ENCODE results near the gene ERMN. TPM values are rescaled to one million over a fixed set of nuclear protein-coding genes. Genes with fewer than 3 reads are reported as not detected.

Gene ERMN
- total RNA-seq, 1 donor from 2014 or later: not detected

DNA sequence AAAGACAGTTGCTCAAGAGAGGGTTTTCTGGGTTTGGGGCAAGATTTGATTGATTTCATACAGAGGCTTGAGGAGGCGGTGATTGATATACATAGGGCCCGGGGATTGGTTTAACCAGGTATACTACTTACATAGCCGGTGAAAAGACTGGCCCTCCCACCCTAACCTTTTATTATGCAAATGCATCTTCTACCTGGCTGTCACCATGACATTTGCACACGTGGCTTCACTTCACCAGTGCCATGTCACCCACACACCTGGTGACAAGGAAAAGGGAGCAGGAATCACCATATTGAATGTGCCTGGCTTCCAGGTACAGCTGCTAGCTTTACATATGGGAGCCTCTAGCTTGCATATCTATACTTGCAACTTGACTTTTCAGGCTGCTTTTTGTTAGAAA lies 9.7 kb downstream of the ERMN start:
- Mint-ChIP-seq H3K36me3 (ENCODE audit: unreplicated experiment) (no peaks in the 10 kb centered on the region), H3K4me1 (ENCODE audit: low read depth, unreplicated experiment) (peaks cover 7% of the 10 kb centered on the region), H3K9me3 (ENCODE audit: unreplicated experiment) (peaks cover 3% of the 10 kb centered on the region), H3K27me3 (ENCODE audit: unreplicated experiment) (peaks cover 3% of the 10 kb centered on the region), H3K27ac (ENCODE audit: unreplicated experiment) (no peak overlapping the region), H3K4me3 (ENCODE audit: unreplicated experiment) (no peak overlapping the region)
- TF ChIP-seq, protein P1, sequence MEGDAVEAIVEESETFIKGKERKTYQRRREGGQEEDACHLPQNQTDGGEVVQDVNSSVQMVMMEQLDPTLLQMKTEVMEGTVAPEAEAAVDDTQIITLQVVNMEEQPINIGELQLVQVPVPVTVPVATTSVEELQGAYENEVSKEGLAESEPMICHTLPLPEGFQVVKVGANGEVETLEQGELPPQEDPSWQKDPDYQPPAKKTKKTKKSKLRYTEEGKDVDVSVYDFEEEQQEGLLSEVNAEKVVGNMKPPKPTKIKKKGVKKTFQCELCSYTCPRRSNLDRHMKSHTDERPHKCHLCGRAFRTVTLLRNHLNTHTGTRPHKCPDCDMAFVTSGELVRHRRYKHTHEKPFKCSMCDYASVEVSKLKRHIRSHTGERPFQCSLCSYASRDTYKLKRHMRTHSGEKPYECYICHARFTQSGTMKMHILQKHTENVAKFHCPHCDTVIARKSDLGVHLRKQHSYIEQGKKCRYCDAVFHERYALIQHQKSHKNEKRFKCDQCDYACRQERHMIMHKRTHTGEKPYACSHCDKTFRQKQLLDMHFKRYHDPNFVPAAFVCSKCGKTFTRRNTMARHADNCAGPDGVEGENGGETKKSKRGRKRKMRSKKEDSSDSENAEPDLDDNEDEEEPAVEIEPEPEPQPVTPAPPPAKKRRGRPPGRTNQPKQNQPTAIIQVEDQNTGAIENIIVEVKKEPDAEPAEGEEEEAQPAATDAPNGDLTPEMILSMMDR (IDR thresholded peaks at IDR 0.05; ENCODE audit: partially characterized antibody, unreplicated experiment): no peak
- no peak for DNase-seq

DNA sequence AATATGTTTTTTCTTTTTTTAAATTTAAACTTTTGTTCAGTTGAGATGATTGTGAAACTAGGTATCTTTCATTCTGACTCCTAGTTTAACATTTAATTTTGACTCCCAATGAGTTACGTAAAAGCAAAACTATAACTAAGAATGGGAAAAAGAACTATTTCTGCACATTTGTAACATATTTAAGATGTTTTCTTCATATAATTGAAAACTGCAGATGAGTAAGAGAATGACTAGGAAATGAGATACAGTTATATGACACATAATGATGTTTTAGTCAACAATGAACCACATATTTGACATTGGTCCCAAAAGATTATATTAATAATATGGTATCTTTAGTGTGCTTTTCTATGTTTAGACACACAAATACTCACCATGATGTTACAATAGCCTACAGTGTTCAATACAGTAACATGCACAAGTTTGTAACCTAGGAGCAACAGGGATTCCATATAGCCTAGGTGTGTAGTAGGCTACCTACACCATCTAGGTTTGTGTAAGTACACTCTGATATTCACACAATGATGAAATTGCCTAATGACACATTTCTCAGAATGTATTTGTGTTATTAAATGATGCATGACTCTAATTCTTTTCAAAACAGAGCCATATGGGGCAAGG lies 12.6 kb downstream of the ERMN start:
- Mint-ChIP-seq H3K4me1 (ENCODE audit: low read depth, unreplicated experiment) (peaks cover 7% of the 10 kb centered on the region), H3K4me3 (ENCODE audit: unreplicated experiment) (no peak overlapping the region), H3K27ac (ENCODE audit: unreplicated experiment) (no peak overlapping the region), H3K36me3 (ENCODE audit: unreplicated experiment) (no peaks in the 10 kb centered on the region), H3K9me3 (ENCODE audit: unreplicated experiment) (peaks cover 4% of the 10 kb centered on the region), H3K27me3 (ENCODE audit: unreplicated experiment) (peaks cover 4% of the 10 kb centered on the region)
- DNase-seq: no peak
- TF ChIP-seq, protein P1 (IDR thresholded peaks at IDR 0.05; ENCODE audit: partially characterized antibody, unreplicated experiment): no peak

DNA sequence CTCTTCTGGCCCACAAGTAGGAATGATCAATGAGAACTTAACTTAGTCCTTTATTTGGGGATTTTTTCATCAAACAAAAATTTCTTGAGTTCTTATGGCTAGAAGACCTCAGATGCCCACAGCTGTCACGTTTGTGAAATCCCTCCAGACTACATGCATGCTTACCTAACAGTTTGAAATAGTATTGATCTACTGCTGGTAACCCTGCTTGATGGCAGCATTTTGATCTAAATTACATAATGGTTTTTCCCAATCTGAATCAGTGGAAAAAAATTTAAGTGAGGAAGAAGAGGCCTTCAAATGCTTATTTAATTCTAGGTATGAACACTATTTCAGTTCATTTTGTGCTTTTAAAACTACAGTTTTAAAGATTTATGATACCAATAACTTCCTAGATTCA lies 13.9 kb downstream of the ERMN start:
- H3K36me3 Mint-ChIP-seq (ENCODE audit: unreplicated experiment): no peaks in the 10 kb centered on the region
- peaks cover 4% of the 10 kb centered on the region for H3K27me3 Mint-ChIP-seq (ENCODE audit: unreplicated experiment)
- DNase-seq: peak; percentile 34
- H3K27ac Mint-ChIP-seq (ENCODE audit: unreplicated experiment): peak overlapping the region; percentile 30
- peaks cover 4% of the 10 kb centered on the region for H3K9me3 Mint-ChIP-seq (ENCODE audit: unreplicated experiment)
- H3K4me3 Mint-ChIP-seq (ENCODE audit: unreplicated experiment): no peak overlapping the region
- TF ChIP-seq, protein P1 (IDR thresholded peaks at IDR 0.05; ENCODE audit: partially characterized antibody, unreplicated experiment): no peak
- peaks cover 7% of the 10 kb centered on the region for H3K4me1 Mint-ChIP-seq (ENCODE audit: low read depth, unreplicated experiment)

DNA sequence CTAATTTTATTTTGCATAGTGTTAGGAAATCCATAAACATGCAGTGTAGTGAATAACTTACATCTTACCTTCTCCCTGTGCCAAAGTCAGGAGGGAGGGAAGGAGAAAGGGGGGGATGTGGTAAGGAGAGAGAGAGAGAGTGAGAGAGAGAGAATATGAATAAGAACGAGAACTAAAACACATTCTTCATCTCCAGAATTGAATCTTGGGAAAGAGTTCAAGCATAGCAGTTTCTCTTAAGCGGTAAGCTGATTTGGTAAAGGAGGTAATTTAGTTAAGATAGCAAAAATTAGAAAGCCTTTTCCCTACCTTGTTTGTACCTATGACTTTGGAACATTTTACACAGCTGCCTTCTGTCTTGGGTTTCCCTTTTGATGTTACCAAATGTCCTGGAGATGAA lies 15.7 kb downstream of the ERMN start:
- Mint-ChIP-seq H3K27me3 (ENCODE audit: unreplicated experiment) (peaks cover 4% of the 10 kb centered on the region), H3K27ac (ENCODE audit: unreplicated experiment) (no peak overlapping the region), H3K9me3 (ENCODE audit: unreplicated experiment) (peaks cover 4% of the 10 kb centered on the region), H3K36me3 (ENCODE audit: unreplicated experiment) (no peaks in the 10 kb centered on the region), H3K4me3 (ENCODE audit: unreplicated experiment) (no peak overlapping the region), H3K4me1 (ENCODE audit: low read depth, unreplicated experiment) (peaks cover 7% of the 10 kb centered on the region)
- DNase-seq: no peak
- TF ChIP-seq, protein P1 (IDR thresholded peaks at IDR 0.05; ENCODE audit: partially characterized antibody, unreplicated experiment): no peak

DNA sequence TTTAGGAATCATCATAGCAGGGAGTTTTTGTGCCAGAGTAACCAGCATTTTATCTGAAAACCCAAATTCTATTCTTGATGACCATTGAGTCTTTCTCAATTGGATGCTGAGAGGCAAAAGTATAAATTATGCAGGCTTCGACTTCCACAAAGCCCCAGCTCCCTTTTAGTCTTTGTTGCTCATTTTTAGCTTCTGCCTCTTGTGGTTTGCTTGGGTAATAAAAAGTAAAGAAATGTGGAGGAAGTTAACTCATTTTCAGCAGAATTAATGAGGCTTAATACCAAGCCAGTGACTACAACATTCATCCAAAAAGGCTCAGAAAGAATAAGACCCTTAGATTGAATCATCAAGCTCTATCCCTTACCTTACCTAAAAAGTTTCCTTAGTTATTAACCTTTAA lies 18.6 kb downstream of the ERMN start:
- Mint-ChIP-seq H3K9me3 (ENCODE audit: unreplicated experiment) (peaks cover 4% of the 10 kb centered on the region), H3K4me3 (ENCODE audit: unreplicated experiment) (no peak overlapping the region), H3K27me3 (ENCODE audit: unreplicated experiment) (peaks cover 4% of the 10 kb centered on the region), H3K27ac (ENCODE audit: unreplicated experiment) (no peak overlapping the region), H3K36me3 (ENCODE audit: unreplicated experiment) (no peaks in the 10 kb centered on the region), H3K4me1 (ENCODE audit: low read depth, unreplicated experiment) (peaks cover 10% of the 10 kb centered on the region)
- TF ChIP-seq, protein P1 (IDR thresholded peaks at IDR 0.05; ENCODE audit: partially characterized antibody, unreplicated experiment): peak; percentile 22
- no peak for DNase-seq
